ENCODE data around the gene LPAR6.
A peak's percentile ranks its signal among the peaks of the same experiment; 100 is the strongest.
"Not testable (repeated sequence)": the region's sequence is repeated elsewhere in the genome, so short reads cannot be mapped to it uniquely, and the experiment has no call there.

The LPAR6 gene

GRCh38 chr13:48431987-48432615 is 19.2 kb upstream of the LPAR6 start:
- ChIA-PET POLR2A (no interaction called here), CTCF (no interaction called here)
- no peak for DNase-seq (ENCODE audit: extremely low spot score)
- TF ChIP-seq, protein P1, sequence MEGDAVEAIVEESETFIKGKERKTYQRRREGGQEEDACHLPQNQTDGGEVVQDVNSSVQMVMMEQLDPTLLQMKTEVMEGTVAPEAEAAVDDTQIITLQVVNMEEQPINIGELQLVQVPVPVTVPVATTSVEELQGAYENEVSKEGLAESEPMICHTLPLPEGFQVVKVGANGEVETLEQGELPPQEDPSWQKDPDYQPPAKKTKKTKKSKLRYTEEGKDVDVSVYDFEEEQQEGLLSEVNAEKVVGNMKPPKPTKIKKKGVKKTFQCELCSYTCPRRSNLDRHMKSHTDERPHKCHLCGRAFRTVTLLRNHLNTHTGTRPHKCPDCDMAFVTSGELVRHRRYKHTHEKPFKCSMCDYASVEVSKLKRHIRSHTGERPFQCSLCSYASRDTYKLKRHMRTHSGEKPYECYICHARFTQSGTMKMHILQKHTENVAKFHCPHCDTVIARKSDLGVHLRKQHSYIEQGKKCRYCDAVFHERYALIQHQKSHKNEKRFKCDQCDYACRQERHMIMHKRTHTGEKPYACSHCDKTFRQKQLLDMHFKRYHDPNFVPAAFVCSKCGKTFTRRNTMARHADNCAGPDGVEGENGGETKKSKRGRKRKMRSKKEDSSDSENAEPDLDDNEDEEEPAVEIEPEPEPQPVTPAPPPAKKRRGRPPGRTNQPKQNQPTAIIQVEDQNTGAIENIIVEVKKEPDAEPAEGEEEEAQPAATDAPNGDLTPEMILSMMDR (IDR thresholded peaks at IDR 0.05; ENCODE audit: control extremely low read depth, extremely low read depth, low read depth, missing control alignments), result no peak

DNA sequence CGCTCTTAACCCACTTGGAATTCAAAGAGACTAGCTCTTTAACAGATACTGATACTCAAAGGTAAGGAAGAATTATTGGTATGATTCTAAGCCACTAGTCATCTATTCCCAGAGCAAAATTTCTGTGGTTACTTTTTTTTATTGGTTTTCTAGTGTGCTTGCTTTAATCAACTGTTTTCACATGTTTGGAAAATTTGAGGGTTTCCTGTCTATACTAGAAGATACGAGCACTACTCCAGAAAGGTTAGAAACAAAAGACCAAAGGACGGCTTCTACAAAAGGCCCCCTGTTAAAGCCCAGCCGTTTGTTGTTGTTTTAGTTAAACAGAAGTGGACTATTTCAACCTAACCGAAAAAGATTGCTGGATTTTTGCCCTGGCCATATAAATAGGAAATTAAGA is 18.5 kb upstream of the LPAR6 start:
- ChIA-PET POLR2A (no interaction called here), CTCF (no interaction called here)
- TF ChIP-seq, protein P1 (IDR thresholded peaks at IDR 0.05; ENCODE audit: control extremely low read depth, extremely low read depth, low read depth, missing control alignments), result no peak
- no peak for DNase-seq (ENCODE audit: extremely low spot score)

DNA sequence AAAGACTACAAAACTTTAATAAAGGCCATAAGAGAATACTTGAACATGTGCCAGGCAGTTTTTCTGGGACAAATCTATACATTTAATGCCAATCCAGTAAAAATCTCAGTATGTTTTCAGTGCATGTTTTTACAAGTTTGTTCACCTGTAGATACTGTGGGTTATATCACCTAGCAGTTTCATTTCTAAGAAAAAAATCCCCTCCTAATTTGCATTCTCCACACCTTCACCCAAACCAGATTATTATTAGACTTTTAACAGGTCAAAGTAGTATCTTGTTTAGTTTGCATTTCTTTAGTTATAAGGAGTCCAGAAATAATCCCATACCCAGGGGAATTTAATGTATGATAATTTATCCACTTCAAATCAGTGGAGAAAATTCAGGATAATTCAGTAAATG is 17.0 kb upstream of the LPAR6 start:
- DNase-seq (ENCODE audit: extremely low spot score), result peak; percentile 14
- TF ChIP-seq, protein P1 (IDR thresholded peaks at IDR 0.05; ENCODE audit: control extremely low read depth, extremely low read depth, low read depth, missing control alignments), result no peak
- POLR2A ChIA-PET, result no interaction called here
- CTCF ChIA-PET, result interaction anchor here (1.2 kb wide), 1 partner anchor 10 kb away, joined by 4 read pairs; no protein-coding TSS in a partner anchor

DNA sequence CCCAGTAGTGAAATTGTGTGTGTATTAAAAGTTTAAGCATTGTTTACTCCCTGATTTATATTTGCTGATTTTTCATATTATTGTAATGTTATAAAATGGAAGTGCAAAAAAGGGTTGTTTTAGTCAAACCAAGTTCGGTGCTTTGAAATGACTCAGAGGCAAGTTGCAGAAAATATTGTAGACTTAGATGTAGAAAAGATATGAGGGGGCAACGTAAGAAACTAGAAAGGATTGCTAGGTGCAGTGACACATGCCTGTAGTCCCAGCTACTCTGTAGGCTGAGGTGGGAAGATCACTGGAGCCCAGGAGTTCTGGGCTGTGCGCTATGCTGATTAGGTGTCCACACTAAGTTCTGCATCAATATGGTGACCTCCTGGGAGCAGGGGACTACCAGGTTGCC is 16.1 kb upstream of the LPAR6 start:
- ChIA-PET POLR2A (no interaction called here), CTCF (no interaction called here)
- DNase-seq (ENCODE audit: extremely low spot score), result no peak
- TF ChIP-seq, protein P1 (IDR thresholded peaks at IDR 0.05; ENCODE audit: control extremely low read depth, extremely low read depth, low read depth, missing control alignments), result no peak

DNA sequence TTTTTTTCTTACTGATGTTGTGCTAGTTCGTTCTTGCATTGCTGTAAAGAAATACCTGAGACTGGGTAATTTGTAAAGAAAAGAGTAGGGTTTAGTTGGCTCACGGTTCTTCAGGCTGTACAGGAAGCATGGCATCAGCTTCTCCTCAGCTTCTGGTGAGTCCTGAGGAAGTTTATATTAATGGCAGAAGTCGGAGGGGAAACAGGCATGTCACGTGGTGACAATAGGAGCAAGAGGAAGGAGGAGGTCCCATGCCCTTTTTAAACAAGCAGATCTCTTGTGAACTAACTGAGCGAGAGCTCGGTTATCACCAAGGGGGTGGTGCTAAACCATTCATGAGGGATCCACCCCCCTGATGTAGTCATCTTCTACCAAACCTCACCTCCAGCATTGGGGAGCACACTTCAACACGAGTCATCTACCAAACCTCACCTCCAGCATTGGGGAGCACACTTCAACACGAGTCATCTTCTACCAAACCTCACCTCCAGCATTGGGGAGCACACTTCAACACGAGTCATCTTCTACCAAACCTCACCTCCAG is 13.9 kb upstream of the LPAR6 start:
- POLR2A ChIA-PET; DNase-seq (ENCODE audit: extremely low spot score): not testable (repeated sequence)
- CTCF ChIA-PET, result interaction anchor here (2.2 kb wide), 1 partner anchor 8 kb away, joined by 8 read pairs; no protein-coding TSS in a partner anchor

DNA sequence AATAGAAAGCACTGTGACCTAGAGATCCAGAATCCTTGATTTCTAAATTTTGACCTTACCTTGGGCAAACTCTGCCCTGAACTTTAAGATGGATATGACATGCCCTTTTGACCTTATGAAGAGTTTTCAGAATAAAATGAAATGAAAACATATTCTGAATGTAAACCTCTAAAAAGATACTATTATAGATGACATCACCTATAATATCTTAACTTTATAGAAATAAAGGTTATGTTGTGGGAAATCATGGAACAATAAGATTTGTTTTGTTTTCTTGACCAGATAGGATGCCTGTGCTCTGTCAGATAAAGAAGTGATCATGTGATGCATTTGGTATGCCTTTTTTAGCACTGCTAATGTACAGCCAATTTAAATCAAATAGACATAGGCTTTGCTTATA is 13.1 kb upstream of the LPAR6 start:
- TF ChIP-seq, protein P1 (IDR thresholded peaks at IDR 0.05; ENCODE audit: control extremely low read depth, extremely low read depth, low read depth, missing control alignments), result no peak
- CTCF ChIA-PET, result interaction anchor here (2.2 kb wide), 1 partner anchor 9 kb away, joined by 8 read pairs; no protein-coding TSS in a partner anchor
- DNase-seq (ENCODE audit: extremely low spot score), result no peak
- POLR2A ChIA-PET, result no interaction called here

GRCh38 chr13:48424212-48424611 is 11.3 kb upstream of the LPAR6 start:
- POLR2A ChIA-PET, result no interaction called here
- TF ChIP-seq, protein P1 (IDR thresholded peaks at IDR 0.05; ENCODE audit: control extremely low read depth, extremely low read depth, low read depth, missing control alignments), result no peak
- CTCF ChIA-PET, result no interaction called here
- no peak for DNase-seq (ENCODE audit: extremely low spot score)

DNA sequence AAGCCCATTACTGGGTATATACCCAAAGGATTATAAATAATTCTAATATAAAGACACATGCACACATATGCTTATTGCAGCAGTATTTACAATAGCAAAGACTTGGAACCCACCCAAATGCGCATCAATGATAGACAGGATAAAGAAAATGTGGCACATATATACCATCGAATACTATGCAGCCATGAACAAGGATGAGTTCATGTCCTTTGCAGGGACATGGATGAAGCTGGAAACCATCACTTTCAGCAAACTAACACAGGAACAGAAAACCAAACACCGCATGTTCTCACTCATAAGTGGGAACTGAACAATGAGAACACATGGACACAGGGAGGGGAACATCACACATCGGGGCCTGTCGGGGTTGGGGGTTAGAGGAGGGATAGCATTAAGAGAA is 9.1 kb upstream of the LPAR6 start:
- POLR2A ChIA-PET; DNase-seq (ENCODE audit: extremely low spot score); CTCF ChIA-PET: not testable (repeated sequence)
